Breast epithelium (tissue), 3 donors: Measurements from ENCODE around the gene DCAKD.

Source experiments
- CTCF ChIP-seq, 3 donors: fragments of 450-650 bp; IDR thresholded peaks; one replicate each; pipeline ENCODE4 v1.5.1; 2016 to 2017; ENCODE audit warnings: antibody characterized with exemption in 3 of 3, mild to moderate bottlenecking in 3 of 3, moderate library complexity in 3 of 3
- POLR2A ChIP-seq: fragments of 450-650 bp; IDR thresholded peaks from one replicate; pipeline ENCODE4 v1.6.1; 2016; ENCODE audit warnings: antibody characterized with exemption, mild to moderate bottlenecking, moderate library complexity
- POLR2AphosphoS5 ChIP-seq, 3 donors: sonication (generic); formaldehyde crosslinking; IDR thresholded peaks; one replicate each; pipeline ENCODE4 v1.6.1; 2017; ENCODE audit warnings: antibody characterized with exemption in 3 of 3

- TF ChIP-seq CTCF (IDR thresholded peaks at IDR 0.05): no peak
- TF ChIP-seq POLR2AphosphoS5 (IDR thresholded peaks at IDR 0.05): no peak
- TF ChIP-seq POLR2A: no peak
These were observed 55.9 kb downstream of the DCAKD start for GRCh38 chr17:44995436-44996001.
